SK-N-SH treated with all-trans-retinoic acid at 6 μM for 48 hours (cell line): ENCODE data around the gene TNK1.

ENCODE experiments used
- ARNTL ChIP-seq: fragments of 450-650 bp; formaldehyde crosslinking; IDR thresholded peaks from 2 replicates; pipeline ENCODE4 v1.5.0; 2020; ENCODE audit warnings: low read depth, mild to moderate bottlenecking, moderate library complexity, borderline replicate concordance
- BACH2 ChIP-seq: fragments of 250-450 bp; sonication (Bioruptor Pico); IDR thresholded peaks from 2 replicates; pipeline ENCODE4 v1.9.0; 2021; ENCODE audit warnings: mild to moderate bottlenecking, borderline replicate concordance
- CSDC2 ChIP-seq: fragments of 250-450 bp; sonication (Bioruptor Pico); IDR thresholded peaks from 2 replicates; pipeline ENCODE4 v1.5.0; 2020; ENCODE audit warnings: mild to moderate bottlenecking, moderate library complexity
- ESRRG ChIP-seq: fragments of 250-450 bp; sonication (Bioruptor Pico); IDR thresholded peaks from 2 replicates; pipeline ENCODE4 v1.6.1; 2021; ENCODE audit warnings: mild to moderate bottlenecking
- GLIS3 ChIP-seq: fragments of 250-450 bp; sonication (Bioruptor Pico); IDR thresholded peaks from 2 replicates; pipeline ENCODE4 v1.5.0; 2020; ENCODE audit warnings: mild to moderate bottlenecking, moderate library complexity
- OSR1 ChIP-seq: fragments of 250-450 bp; sonication (Bioruptor Pico); IDR thresholded peaks from 2 replicates; pipeline ENCODE4 v1.8.0; 2022; ENCODE audit warnings: moderate library complexity, mild to moderate bottlenecking, inconsistent platforms
- PPARA ChIP-seq: fragments of 250-450 bp; sonication (Bioruptor Pico); IDR thresholded peaks from 2 replicates; pipeline ENCODE4 v1.5.0; 2020; ENCODE audit warnings: mild to moderate bottlenecking, borderline replicate concordance
- RARB ChIP-seq: fragments of 250-450 bp; sonication (Bioruptor Pico); IDR thresholded peaks from 2 replicates; pipeline ENCODE4 v1.8.0; 2021; ENCODE audit warnings: mild to moderate bottlenecking, moderate library complexity
- ZFP3 ChIP-seq: fragments of 250-450 bp; sonication (Bioruptor Pico); IDR thresholded peaks from 2 replicates; pipeline ENCODE4 v1.5.0; 2020; ENCODE audit warnings: mild to moderate bottlenecking, moderate library complexity
- ZNF70 ChIP-seq: fragments of 450-650 bp; formaldehyde crosslinking; IDR thresholded peaks from 2 replicates; pipeline ENCODE4 v1.5.0; 2020; ENCODE audit warnings: mild to moderate bottlenecking, moderate library complexity
- TF ChIP-seq, protein P1 (sequence below): fragments of 250-450 bp; sonication (Bioruptor Pico); IDR thresholded peaks from 2 replicates; pipeline ENCODE4 v1.5.1; 2021; ENCODE audit warnings: mild to moderate bottlenecking, moderate library complexity
- TF ChIP-seq, protein P2 (sequence below): fragments of 250-450 bp; sonication (Bioruptor Pico); IDR thresholded peaks from 2 replicates; pipeline ENCODE4 v1.8.0; 2020; ENCODE audit warnings: mild to moderate bottlenecking, moderate library complexity, borderline replicate concordance
- TF ChIP-seq, protein P3 (sequence below): fragments of 250-450 bp; sonication (Bioruptor Pico); IDR thresholded peaks from 2 replicates; pipeline ENCODE4 v1.5.0; 2020; ENCODE audit warnings: mild to moderate bottlenecking, moderate library complexity
- TF ChIP-seq, protein P4 (sequence below): fragments of 250-450 bp; sonication (Bioruptor Pico); IDR thresholded peaks from 2 replicates; pipeline ENCODE4 v1.8.0; 2021; ENCODE audit warnings: low read depth, mild to moderate bottlenecking, moderate library complexity, borderline replicate concordance

DNA sequence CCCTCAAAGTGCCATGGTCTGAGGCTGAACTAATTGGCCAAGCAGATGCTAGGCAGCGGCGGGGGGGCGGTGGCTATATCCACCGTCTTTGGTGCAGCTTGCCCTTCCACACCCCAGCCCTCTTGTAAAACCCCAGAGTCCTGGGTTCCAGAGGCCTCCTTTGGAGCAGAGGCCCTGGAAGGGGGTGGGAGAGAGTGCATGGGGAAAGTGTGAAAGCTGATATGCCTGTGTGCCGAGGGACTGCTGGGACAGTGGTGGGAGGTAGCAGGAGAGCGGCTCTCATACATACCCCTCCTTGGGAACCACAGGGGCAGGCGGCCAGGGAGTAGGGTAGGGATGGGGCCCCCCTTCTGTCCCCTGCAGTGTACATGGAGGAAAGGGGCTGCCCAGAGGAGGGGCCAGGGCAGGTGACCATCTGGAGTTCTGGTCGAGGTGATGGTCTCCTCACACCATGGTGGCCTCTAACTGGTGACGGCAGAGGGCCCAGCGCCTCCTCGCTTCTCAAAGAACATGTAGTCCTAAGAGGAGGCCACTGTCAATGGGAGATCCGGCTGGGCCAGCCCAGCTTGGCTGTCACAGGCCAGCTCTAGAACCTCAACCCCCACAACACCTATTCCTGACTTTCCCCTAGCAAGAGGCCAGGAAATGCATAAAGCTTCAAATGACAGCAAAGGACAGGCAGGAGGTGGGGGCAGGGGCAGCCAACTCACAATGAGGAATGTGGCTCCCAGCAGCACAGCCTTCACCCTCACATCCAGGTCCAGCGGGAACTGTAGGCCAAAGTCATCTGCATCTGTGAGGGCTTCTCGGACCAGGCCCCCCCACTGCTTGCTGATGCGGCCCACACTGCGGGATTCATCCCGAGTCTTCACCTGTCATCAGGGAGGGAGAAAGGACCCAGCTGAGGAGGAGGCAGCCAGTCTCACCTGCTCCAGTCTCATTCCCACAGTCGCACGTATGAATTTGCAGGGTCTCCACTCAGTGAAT is 9.3 kb downstream of the TNK1 start:
- TF ChIP-seq ARNTL (CRISPR knock-in tag) (no peak), BACH2 (CRISPR knock-in tag) (no peak), OSR1 (CRISPR knock-in tag) (no peak), ZFP3 (no peak), ZNF70 (CRISPR knock-in tag) (no peak), RARB (CRISPR knock-in tag) (no peak), ESRRG (no peak), PPARA (CRISPR knock-in tag) (no peak), CSDC2 (no peak), GLIS3 (CRISPR knock-in tag) (no peak)
- TF ChIP-seq, protein P1, sequence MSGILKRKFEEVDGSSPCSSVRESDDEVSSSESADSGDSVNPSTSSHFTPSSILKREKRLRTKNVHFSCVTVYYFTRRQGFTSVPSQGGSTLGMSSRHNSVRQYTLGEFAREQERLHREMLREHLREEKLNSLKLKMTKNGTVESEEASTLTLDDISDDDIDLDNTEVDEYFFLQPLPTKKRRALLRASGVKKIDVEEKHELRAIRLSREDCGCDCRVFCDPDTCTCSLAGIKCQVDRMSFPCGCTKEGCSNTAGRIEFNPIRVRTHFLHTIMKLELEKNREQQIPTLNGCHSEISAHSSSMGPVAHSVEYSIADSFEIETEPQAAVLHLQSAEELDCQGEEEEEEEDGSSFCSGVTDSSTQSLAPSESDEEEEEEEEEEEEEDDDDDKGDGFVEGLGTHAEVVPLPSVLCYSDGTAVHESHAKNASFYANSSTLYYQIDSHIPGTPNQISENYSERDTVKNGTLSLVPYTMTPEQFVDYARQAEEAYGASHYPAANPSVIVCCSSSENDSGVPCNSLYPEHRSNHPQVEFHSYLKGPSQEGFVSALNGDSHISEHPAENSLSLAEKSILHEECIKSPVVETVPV (CRISPR knock-in tag) = no peak
- TF ChIP-seq, protein P2, sequence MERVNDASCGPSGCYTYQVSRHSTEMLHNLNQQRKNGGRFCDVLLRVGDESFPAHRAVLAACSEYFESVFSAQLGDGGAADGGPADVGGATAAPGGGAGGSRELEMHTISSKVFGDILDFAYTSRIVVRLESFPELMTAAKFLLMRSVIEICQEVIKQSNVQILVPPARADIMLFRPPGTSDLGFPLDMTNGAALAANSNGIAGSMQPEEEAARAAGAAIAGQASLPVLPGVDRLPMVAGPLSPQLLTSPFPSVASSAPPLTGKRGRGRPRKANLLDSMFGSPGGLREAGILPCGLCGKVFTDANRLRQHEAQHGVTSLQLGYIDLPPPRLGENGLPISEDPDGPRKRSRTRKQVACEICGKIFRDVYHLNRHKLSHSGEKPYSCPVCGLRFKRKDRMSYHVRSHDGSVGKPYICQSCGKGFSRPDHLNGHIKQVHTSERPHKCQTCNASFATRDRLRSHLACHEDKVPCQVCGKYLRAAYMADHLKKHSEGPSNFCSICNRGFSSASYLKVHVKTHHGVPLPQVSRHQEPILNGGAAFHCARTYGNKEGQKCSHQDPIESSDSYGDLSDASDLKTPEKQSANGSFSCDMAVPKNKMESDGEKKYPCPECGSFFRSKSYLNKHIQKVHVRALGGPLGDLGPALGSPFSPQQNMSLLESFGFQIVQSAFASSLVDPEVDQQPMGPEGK = no peak
- TF ChIP-seq, protein P3, sequence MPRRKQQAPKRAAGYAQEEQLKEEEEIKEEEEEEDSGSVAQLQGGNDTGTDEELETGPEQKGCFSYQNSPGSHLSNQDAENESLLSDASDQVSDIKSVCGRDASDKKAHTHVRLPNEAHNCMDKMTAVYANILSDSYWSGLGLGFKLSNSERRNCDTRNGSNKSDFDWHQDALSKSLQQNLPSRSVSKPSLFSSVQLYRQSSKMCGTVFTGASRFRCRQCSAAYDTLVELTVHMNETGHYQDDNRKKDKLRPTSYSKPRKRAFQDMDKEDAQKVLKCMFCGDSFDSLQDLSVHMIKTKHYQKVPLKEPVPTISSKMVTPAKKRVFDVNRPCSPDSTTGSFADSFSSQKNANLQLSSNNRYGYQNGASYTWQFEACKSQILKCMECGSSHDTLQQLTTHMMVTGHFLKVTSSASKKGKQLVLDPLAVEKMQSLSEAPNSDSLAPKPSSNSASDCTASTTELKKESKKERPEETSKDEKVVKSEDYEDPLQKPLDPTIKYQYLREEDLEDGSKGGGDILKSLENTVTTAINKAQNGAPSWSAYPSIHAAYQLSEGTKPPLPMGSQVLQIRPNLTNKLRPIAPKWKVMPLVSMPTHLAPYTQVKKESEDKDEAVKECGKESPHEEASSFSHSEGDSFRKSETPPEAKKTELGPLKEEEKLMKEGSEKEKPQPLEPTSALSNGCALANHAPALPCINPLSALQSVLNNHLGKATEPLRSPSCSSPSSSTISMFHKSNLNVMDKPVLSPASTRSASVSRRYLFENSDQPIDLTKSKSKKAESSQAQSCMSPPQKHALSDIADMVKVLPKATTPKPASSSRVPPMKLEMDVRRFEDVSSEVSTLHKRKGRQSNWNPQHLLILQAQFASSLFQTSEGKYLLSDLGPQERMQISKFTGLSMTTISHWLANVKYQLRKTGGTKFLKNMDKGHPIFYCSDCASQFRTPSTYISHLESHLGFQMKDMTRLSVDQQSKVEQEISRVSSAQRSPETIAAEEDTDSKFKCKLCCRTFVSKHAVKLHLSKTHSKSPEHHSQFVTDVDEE (CRISPR knock-in tag) = no peak
- TF ChIP-seq, protein P4, sequence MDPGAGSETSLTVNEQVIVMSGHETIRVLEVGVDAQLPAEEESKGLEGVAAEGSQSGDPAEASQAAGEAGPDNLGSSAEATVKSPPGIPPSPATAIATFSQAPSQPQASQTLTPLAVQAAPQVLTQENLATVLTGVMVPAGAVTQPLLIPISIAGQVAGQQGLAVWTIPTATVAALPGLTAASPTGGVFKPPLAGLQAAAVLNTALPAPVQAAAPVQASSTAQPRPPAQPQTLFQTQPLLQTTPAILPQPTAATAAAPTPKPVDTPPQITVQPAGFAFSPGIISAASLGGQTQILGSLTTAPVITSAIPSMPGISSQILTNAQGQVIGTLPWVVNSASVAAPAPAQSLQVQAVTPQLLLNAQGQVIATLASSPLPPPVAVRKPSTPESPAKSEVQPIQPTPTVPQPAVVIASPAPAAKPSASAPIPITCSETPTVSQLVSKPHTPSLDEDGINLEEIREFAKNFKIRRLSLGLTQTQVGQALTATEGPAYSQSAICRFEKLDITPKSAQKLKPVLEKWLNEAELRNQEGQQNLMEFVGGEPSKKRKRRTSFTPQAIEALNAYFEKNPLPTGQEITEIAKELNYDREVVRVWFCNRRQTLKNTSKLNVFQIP (CRISPR knock-in tag) = no peak
